HG02885 (cell line): ENCODE data around the gene SMARCC1.
"Not testable (repeated sequence)": the region's sequence is repeated elsewhere in the genome, so short reads cannot be mapped to it uniquely, and the experiment has no call there.

Experiments
- ATAC-seq: cut with Tn5 transposase; IDR thresholded peaks from one replicate; pipeline ENCODE4 v1.9.1; 2021; ENCODE audit warnings: mild to moderate bottlenecking; ENCODE audit not compliant: unreplicated experiment, poor library complexity

SMARCC1 gene

GRCh38 chr3:47781685-47782445, at the start of gene SMARCC1:
Gene SMARCC1 (minus strand): TSS chr3:47781893. CDS start chr3:47781797, 96 bp downstream.
- ATAC-seq = peak; percentile 81

GRCh38 chr3:47829482-47829881, 47.8 kb upstream of the SMARCC1 start:
- not testable (repeated sequence) for ATAC-seq

- no peak for ATAC-seq
These were observed 43.9 kb upstream of the SMARCC1 start for GRCh38 chr3:47825590-47825989.

- ATAC-seq = peak; percentile 94
These were observed 43.1 kb upstream of the SMARCC1 start for GRCh38 chr3:47824541-47825473.

GRCh38 chr3:47817609-47818008, 35.9 kb upstream of the SMARCC1 start:
- no peak for ATAC-seq

GRCh38 chr3:47813551-47814177, 32.0 kb upstream of the SMARCC1 start:
- ATAC-seq = no peak

GRCh38 chr3:47804577-47804976, 22.9 kb upstream of the SMARCC1 start:
- no peak for ATAC-seq

GRCh38 chr3:47803480-47804025, 21.9 kb upstream of the SMARCC1 start:
- no peak for ATAC-seq

GRCh38 chr3:47802734-47803479, 21.2 kb upstream of the SMARCC1 start, which contains the start of gene DHX30:
Gene DHX30 (plus strand): TSS chr3:47803138. CDS start chr3:47810684, 7,546 bp downstream.
- ATAC-seq = peak; percentile 91

GRCh38 chr3:47799733-47800132, 18.0 kb upstream of the SMARCC1 start:
- no peak for ATAC-seq

- no peak for ATAC-seq
These were observed 12.9 kb upstream of the SMARCC1 start for GRCh38 chr3:47794544-47794943.

GRCh38 chr3:47792699-47793098, 11.0 kb upstream of the SMARCC1 start:
- no peak for ATAC-seq

GRCh38 chr3:47791193-47791855, 9.6 kb upstream of the SMARCC1 start:
- no peak for ATAC-seq

- ATAC-seq = no peak
These were observed 2.0 kb upstream of the SMARCC1 start for GRCh38 chr3:47783673-47784072.

- no peak for ATAC-seq
These were observed 984 bp upstream of the SMARCC1 start for GRCh38 chr3:47782446-47783308.

GRCh38 chr3:47780741-47781684, 680 bp downstream of the SMARCC1 start:
- peak; percentile 48 for ATAC-seq

GRCh38 chr3:47778746-47779145, 2.9 kb downstream of the SMARCC1 start:
- ATAC-seq = no peak
